HG03039 (cell line): ENCODE data around the gene LYPD6B.

Experiments
- ATAC-seq: cut with Tn5 transposase; IDR thresholded peaks from one replicate; pipeline ENCODE4 v1.9.1; 2021; ENCODE audit warnings: mild to moderate bottlenecking, moderate library complexity; ENCODE audit not compliant: unreplicated experiment

The LYPD6B gene

GRCh38 chr2:149039213-149039724 is 770 bp downstream of the LYPD6B start:
- peak; percentile 7 for ATAC-seq

- ATAC-seq, result no peak
Measured at GRCh38 chr2:149040451-149040850, 2.0 kb downstream of the LYPD6B start.

GRCh38 chr2:149041482-149041881 is 3.0 kb downstream of the LYPD6B start:
- no peak for ATAC-seq

GRCh38 chr2:149042881-149043280 is 4.4 kb downstream of the LYPD6B start:
- no peak for ATAC-seq

- ATAC-seq, result no peak
Measured at GRCh38 chr2:149044500-149044899, 6.0 kb downstream of the LYPD6B start.

GRCh38 chr2:149047118-149047517 is 8.6 kb downstream of the LYPD6B start:
- no peak for ATAC-seq

GRCh38 chr2:149049142-149049541 is 10.6 kb downstream of the LYPD6B start:
- no peak for ATAC-seq

- peak; percentile 92 for ATAC-seq
Measured at GRCh38 chr2:149050188-149050587, 11.7 kb downstream of the LYPD6B start.

GRCh38 chr2:149055751-149056150 is 17.3 kb downstream of the LYPD6B start:
- ATAC-seq, result no peak

- ATAC-seq, result no peak
Measured at GRCh38 chr2:149056541-149057255, 18.2 kb downstream of the LYPD6B start.

GRCh38 chr2:149057401-149057800 is 18.9 kb downstream of the LYPD6B start:
- no peak for ATAC-seq

- no peak for ATAC-seq
Measured at GRCh38 chr2:149058936-149059335, 20.4 kb downstream of the LYPD6B start.

- no peak for ATAC-seq
Measured at GRCh38 chr2:149059822-149060221, 21.3 kb downstream of the LYPD6B start.

GRCh38 chr2:149061133-149061745 is 22.7 kb downstream of the LYPD6B start:
- no peak for ATAC-seq

GRCh38 chr2:149062531-149062930 is 24.0 kb downstream of the LYPD6B start:
- no peak for ATAC-seq

- ATAC-seq, result no peak
Measured at GRCh38 chr2:149063177-149063576, 24.7 kb downstream of the LYPD6B start.

GRCh38 chr2:149064365-149064841 is 25.9 kb downstream of the LYPD6B start:
- no peak for ATAC-seq

- ATAC-seq, result no peak
Measured at GRCh38 chr2:149064856-149065630, 26.5 kb downstream of the LYPD6B start.

GRCh38 chr2:149068225-149068995 is 29.9 kb downstream of the LYPD6B start:
- no peak for ATAC-seq

- ATAC-seq, result no peak
Measured at GRCh38 chr2:149068996-149069888, 30.7 kb downstream of the LYPD6B start.
